Esophagus muscularis mucosa (tissue), 4 donors: ENCODE measurements around the gene VWA1. TPM values are rescaled to one million over a fixed set of nuclear protein-coding genes. Genes with fewer than 3 reads are reported as not detected.
"Not testable (repeated sequence)": the region's sequence is repeated elsewhere in the genome, so short reads cannot be mapped to it uniquely, and the experiment has no call there.

Source experiments
- DNase-seq: peaks from one replicate; pipeline ENCODE4 v3.0.0-alpha.2; 2017; ENCODE audit errors: extremely low spot score
- H3K27ac ChIP-seq, 4 donors: fragments of 200-600 bp; sonication (generic); replicated peaks in 1 of 4; 1 replicate in 3 of 4; 2 replicates in 1 of 4; pipeline ENCODE4 v1.5.1; 2016 to 2019; ENCODE audit warnings: mild to moderate bottlenecking in 1 of 4
- H3K27me3 ChIP-seq, 4 donors: fragments of 200-600 bp; sonication (generic); one replicate each; pipeline versions ENCODE4 v1.5.1 to v1.6.0; 2016 to 2019
- H3K36me3 ChIP-seq, 4 donors: fragments of 200-600 bp; sonication (generic); one replicate each; pipeline ENCODE4 v1.5.1; 2016 to 2019
- H3K4me1 ChIP-seq, 4 donors: fragments of 200-600 bp; sonication (generic); one replicate each; pipeline ENCODE4 v1.5.1; 2016 to 2019
- H3K4me3 ChIP-seq, 4 donors: fragments of 200-600 bp; sonication (generic); 1 replicate in 2 of 4; 2 replicates in 2 of 4; pipeline ENCODE4 v1.5.1; 2016 to 2019; ENCODE audit warnings: mild to moderate bottlenecking in 4 of 4, moderate library complexity in 1 of 4
- H3K9me3 ChIP-seq, 4 donors: fragments of 200-600 bp; sonication (generic); 1 replicate in 3 of 4; 2 replicates in 1 of 4; pipeline ENCODE4 v1.5.1; 2016 to 2019
- CTCF ChIP-seq, 3 experiments: fragments of 200-600 bp in 2 of 3; fragments of 450-650 bp in 1 of 3; sonication (generic) in 2 of 3; IDR thresholded peaks; one replicate each; pipeline ENCODE4 v1.5.1; 2017 to 2019; ENCODE audit warnings: antibody characterized with exemption in 3 of 3, mild to moderate bottlenecking in 2 of 3, moderate library complexity in 1 of 3
- EP300 ChIP-seq: sonication (generic); formaldehyde crosslinking; IDR thresholded peaks from one replicate; pipeline ENCODE4 v1.6.1; 2017; ENCODE audit warnings: antibody characterized with exemption
- POLR2A ChIP-seq: fragments of 450-650 bp; IDR thresholded peaks from one replicate; pipeline ENCODE4 v1.6.1; 2017; ENCODE audit warnings: antibody characterized with exemption, moderate library complexity, mild to moderate bottlenecking, low read depth
- POLR2AphosphoS5 ChIP-seq, 2 donors: sonication (generic); formaldehyde crosslinking; IDR thresholded peaks; one replicate each; pipeline ENCODE4 v1.6.1; 2017; ENCODE audit warnings: antibody characterized with exemption in 2 of 2
- WGBS: methylation state at CpG from one replicate; pipeline ENCODE4 v1.1.5; 2018; 5-methylcytosine and 5-hydroxymethylcytosine counted together
- intact Hi-C: fragments of 100-400 bp; cut with DNase I; formaldehyde crosslinking; loops from one replicate; pipeline ENCODE4 v1.15.1; 2023
- total RNA-seq, 4 donors: library from RNA; depleted of rRNA; stranded (reverse); fragments of >200 nt; gene quantifications; one replicate each; pipeline versions ENCODE4 v1.1.0 to v1.2.1, GENCODE V29; 2016

Gene VWA1
- total RNA-seq, 4 donors from 2014 or later = 99.7 to 168 (median 116) TPM

- Histone ChIP-seq H3K9me3 (no peaks in the 10 kb centered on the region), H3K27me3 (peaks cover 0 to 9% (median 0%) of the 10 kb centered on the region in 4 donors), H3K4me3 (no peak overlapping the region), H3K27ac (no peak overlapping the region), H3K36me3 (no peaks in the 10 kb centered on the region), H3K4me1 (no peaks in the 10 kb centered on the region)
- intact Hi-C loops = no loop called here
- 84% methylated on average over 25 of the region's 30 CpGs for WGBS
- no peak for TF ChIP-seq CTCF (IDR thresholded peaks at IDR 0.05)
- TF ChIP-seq POLR2AphosphoS5 (IDR thresholded peaks at IDR 0.05) = no peak
- TF ChIP-seq EP300 = no peak
- TF ChIP-seq POLR2A = no peak
- no peak for DNase-seq
Observed at GRCh38 chr1:1455366-1455884, 19.9 kb downstream of the VWA1 start.

- H3K27ac ChIP-seq, H3K9me3 ChIP-seq, DNase-seq, H3K4me1 ChIP-seq, H3K4me3 ChIP-seq, intact Hi-C loops, H3K36me3 ChIP-seq, H3K27me3 ChIP-seq: not testable (repeated sequence)
- WGBS = no CpG with 5 or more reads among the region's 15 CpGs
Observed at GRCh38 chr1:1455934-1456333, 20.4 kb downstream of the VWA1 start.

- H3K4me1 ChIP-seq, H3K9me3 ChIP-seq, H3K4me3 ChIP-seq, H3K36me3 ChIP-seq, DNase-seq, H3K27me3 ChIP-seq, intact Hi-C loops, H3K27ac ChIP-seq: not testable (repeated sequence)
- 87% methylated on average over 16 of the region's 22 CpGs for WGBS
Observed at GRCh38 chr1:1456683-1457255, 21.3 kb downstream of the VWA1 start.

- H3K9me3 ChIP-seq, H3K36me3 ChIP-seq, H3K27me3 ChIP-seq, DNase-seq, intact Hi-C loops, H3K4me1 ChIP-seq, H3K4me3 ChIP-seq, H3K27ac ChIP-seq: not testable (repeated sequence)
- WGBS = no CpG with 5 or more reads among the region's 19 CpGs
Observed at GRCh38 chr1:1459156-1459555, 23.7 kb downstream of the VWA1 start.

GRCh38 chr1:1459711-1460110 lies 24.2 kb downstream of the VWA1 start:
- H3K36me3 ChIP-seq, H3K27me3 ChIP-seq, H3K9me3 ChIP-seq, DNase-seq, H3K27ac ChIP-seq, intact Hi-C loops, H3K4me1 ChIP-seq, H3K4me3 ChIP-seq: not testable (repeated sequence)
- 89% methylated on average over 7 of the region's 14 CpGs for WGBS

- H3K4me1 ChIP-seq = peaks cover 0 to 4% (median 0%) of the 10 kb centered on the region in 4 donors
- no peaks in the 10 kb centered on the region for H3K36me3 ChIP-seq
- peaks cover 0 to 4% (median 0%) of the 10 kb centered on the region in 4 donors for H3K27me3 ChIP-seq
- H3K4me3 ChIP-seq = no peak overlapping the region
- H3K27ac ChIP-seq = no peak overlapping the region
- intact Hi-C loops = no loop called here
- H3K9me3 ChIP-seq = no peaks in the 10 kb centered on the region
- TF ChIP-seq POLR2A (no peak), CTCF (IDR thresholded peaks at IDR 0.05) (no peak), POLR2AphosphoS5 (IDR thresholded peaks at IDR 0.05) (no peak), EP300 (no peak)
- DNase-seq = no peak
- WGBS = 81% methylated on average over 13 of the region's 27 CpGs
Observed at GRCh38 chr1:1460540-1461130, 25.1 kb downstream of the VWA1 start.
